ENCODE results near the gene TARS2. TPM values are rescaled to one million over a fixed set of nuclear protein-coding genes. Genes with fewer than 3 reads are reported as not detected.

Gene TARS2
- total RNA-seq, 1 donor from 2014 or later = 31.3 TPM

DNA sequence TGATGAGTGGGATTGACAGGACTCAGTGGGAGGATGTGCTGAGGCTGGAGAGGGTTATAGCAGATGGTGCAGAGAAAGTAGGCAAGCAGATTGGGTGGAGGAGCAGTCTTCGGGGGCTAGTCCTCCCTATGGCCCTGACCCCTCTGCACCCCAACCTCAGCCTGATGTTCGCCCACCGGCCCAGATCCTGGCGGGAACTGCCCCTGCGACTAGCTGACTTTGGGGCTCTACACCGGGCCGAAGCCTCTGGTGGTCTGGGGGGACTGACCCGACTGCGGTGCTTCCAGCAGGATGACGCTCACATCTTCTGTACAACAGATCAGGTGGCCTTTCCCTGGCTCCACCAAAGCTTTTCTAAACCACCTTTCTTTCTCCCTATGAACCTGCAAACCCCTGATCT lies 11.1 kb downstream of the TARS2 start:
- ATAC-seq (no peak), DNase-seq (no peak)
- intact Hi-C loops (cut with micrococcal nuclease) = no loop called here

DNA sequence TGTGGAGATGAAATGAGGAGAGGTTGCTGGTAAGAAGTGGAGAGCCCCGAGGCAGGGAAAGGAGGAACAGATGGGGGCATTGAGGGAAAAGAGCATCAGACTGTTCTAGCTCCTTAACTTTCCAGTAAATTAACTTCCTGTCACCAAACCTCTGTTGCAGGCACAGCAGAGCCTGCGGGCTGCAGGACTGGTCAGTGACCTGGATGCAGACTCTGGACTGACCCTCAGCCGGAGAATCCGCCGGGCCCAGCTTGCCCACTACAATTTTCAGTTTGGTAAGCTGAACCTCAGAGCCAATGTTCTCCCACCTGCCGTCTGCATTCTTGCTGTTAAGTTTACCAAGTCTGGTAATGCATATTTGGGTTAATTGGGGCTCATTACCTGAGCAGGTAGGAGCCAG lies 18.2 kb downstream of the TARS2 start:
- ATAC-seq (no peak), DNase-seq (peak; percentile 10)
- intact Hi-C loops (cut with micrococcal nuclease) = no loop called here

DNA sequence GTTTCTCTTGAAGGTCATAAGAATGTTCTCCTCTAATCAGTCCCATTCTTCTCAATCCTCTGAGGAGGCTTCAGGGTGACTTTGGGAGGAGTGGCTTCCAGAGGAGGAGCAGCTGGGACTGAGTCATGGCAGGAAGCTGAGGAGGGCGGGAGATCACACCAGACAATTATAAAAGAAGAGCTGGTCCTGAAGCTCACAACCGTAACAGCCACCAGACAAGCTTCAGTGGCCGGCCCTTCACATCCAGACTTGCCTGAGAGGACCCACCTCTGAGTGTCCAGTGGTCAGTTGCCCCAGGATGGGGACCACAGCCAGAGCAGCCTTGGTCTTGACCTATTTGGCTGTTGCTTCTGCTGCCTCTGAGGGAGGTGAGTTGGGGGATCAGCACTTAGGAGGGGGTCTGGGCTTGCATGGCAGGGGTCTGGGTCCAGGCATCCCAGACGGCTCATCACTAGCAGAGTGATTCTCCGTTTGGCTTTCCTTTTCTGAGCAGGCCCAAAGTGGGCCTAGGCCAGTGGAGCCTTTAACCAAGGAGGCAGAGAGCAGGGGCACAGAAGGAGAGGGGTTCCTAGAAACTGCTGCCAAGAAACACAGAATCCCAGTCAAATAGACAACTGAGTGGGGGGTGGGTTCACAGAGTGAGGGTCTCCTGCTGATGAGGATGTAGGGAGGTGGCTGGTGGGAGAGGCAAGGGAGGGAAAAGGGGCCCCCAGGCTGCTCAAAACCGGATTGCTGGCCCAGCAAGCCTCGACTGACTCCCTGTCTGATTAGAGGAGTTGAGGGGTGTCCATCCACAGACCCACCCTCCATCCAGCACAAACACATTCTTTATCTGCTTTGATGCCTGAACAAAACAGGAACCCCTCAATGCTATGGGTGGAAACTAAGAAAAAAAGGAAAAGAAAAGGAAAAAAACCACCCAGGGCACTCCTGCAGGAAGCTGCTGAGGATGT lies 21.0 kb downstream of the TARS2 start, which contains the start of gene ECM1:
Gene ECM1, plus strand, starts transcription at position 198 of the 953 bp plus-strand sequence. Its CDS starts 101 bp downstream, at position 299.
- intact Hi-C loops (cut with micrococcal nuclease) = no loop called here
- ATAC-seq (peak; percentile 89), DNase-seq (peak; percentile 54)

DNA sequence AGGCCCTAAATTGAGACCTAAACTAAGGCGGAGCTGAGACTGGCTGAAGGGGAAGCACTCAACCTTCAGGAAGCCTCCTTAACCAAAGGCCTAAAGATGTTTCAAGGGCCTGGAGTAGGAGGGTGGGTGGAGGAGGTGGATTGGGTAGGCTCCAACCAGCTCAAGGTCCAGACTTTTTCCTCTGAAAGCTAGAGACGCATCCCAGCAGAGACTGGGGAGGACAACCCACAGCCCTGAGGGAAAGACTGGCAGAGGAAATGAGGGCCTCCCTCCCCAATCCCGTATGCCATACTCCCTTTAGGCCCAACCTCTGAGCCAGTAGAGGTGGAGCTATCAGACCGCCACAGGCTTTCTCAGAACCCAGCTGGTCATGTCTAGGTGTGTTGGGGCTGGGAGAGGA lies 21.8 kb downstream of the TARS2 start:
- intact Hi-C loops (cut with micrococcal nuclease) = no loop called here
- DNase-seq (no peak), ATAC-seq (peak; percentile 11)

- DNase-seq (peak; percentile 24), ATAC-seq (no peak)
- intact Hi-C loops (cut with micrococcal nuclease) = no loop called here
Observed at GRCh38 chr1:150511551-150511950, 24.3 kb downstream of the TARS2 start.

DNA sequence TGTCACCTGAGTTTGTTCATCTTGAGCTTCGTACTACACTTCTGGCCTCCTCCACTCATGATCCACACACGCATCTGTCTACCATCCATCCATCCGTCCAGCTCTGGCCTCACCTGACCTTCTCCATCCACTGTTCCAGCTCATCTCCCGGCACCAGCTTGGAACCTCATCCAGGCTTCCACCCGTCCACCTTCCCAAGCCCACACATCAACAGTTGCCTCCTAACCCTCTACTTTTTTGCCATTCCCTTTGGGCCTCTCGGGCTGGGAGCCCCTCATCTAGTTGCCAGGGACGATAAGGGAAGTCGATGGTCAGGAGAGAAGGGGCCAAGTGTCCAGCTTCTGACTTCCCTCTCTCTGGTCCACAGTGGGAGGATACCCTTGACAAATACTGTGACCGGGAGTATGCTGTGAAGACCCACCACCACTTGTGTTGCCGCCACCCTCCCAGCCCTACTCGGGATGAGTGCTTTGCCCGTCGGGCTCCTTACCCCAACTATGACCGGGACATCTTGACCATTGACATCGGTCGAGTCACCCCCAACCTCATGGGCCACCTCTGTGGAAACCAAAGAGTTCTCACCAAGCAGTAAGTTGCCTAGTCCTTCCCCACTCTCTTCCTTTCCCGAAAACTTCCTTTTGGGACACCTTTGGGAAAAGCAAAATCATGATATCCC lies 24.9 kb downstream of the TARS2 start:
- intact Hi-C loops (cut with micrococcal nuclease) = no loop called here
- no peak for ATAC-seq
- DNase-seq = peak; percentile 15

DNA sequence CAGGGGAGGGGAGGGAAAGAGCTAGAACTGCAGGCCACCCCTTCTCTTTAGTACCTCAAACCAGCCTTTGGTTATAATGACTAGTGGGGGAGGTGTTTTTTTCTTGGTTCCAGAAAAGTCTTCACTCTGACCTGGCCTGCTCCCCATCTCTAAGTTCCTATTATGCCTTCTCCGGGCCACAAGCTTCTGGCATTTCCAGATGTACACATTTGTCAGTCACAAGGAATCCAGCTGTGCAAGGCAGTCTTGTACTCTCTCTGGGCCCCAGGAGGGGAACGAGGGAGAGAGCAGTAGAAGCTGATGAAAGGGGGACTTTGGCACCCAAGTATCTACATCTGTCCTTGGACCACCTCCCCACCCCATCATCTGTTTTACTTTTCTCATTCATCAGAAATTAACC lies 25.6 kb downstream of the TARS2 start:
- intact Hi-C loops (cut with micrococcal nuclease) = no loop called here
- ATAC-seq = no peak
- DNase-seq = peak; percentile 8

DNA sequence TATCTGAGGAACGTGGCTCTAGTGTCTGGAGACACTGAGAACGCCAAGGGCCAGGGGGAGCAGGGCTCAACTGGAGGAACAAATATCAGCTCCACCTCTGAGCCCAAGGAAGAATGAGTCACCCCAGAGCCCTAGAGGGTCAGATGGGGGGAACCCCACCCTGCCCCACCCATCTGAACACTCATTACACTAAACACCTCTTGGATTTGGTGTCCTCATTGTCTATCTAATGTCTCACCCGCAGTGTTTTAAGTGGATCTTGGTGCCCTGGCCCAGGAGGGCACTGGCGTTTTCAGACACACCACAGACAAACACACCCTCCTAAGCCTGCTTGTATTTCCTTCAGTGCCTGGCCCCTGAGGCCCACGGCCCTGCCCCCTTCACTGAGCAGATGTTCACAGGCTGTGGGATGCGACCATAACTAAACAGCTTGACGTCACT lies 26.2 kb downstream of the TARS2 start:
- ATAC-seq (no peak), DNase-seq (peak; percentile 32)
- intact Hi-C loops (cut with micrococcal nuclease) = no loop called here

- DNase-seq (peak; percentile 1), ATAC-seq (no peak)
- intact Hi-C loops (cut with micrococcal nuclease) = no loop called here
Observed at GRCh38 chr1:150514260-150514659, 27.0 kb downstream of the TARS2 start.

DNA sequence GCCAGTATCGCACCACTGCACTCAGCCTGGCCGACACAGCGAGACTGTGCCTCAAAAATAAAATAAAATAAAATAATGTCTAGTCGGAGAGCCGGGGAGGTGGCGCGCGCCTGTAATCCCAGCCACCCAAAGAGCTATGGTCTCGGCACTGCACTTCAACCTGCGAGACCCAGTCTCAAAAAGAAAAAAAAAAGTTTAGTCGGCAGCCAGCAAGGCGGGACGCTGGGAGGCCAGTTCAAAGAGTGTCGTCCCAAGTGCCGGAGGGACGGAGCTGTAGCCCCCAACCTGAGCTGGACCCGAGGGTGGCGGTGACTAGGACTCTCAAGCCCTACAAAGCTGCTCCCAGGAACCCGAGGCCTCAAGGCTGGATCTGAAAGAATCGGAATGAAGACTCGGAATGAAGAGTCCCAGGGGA lies 27.7 kb downstream of the TARS2 start:
- intact Hi-C loops (cut with micrococcal nuclease) = no loop called here
- ATAC-seq = no peak
- DNase-seq = no peak

DNA sequence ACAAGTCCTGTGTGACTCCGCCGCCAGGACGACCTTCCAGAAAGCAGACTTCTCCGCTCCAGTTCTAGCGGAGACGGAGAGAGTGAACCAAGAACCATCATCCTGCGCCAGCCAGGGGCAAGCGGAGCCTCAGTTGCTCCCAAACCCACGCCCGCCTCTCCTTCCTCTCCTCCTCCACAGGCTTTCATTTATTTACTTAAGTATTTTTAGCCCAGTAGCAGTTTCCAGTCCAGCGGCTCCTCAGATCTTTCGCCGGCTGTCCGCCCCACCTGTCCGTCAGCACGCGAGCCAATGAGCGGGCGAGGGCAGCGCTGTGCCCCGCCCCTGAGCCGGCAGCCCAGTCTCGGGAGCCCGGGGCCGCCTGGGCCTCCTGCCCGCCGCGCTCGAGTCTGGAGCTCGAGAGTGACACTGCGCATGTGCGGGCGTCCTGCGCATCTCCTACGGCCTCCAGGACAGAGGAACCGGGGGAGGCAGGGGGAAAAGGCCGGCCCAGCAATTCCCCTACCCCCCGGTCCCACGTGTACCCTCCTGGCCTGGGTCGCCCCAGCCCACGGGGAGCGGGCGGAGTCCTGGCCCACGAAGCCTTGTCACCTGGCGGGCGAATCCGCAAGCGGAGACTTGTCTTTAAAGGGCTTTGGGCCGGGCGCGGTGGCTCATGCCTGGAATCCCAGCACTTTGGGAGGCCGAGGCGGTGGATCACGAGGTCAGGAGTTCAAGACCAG lies 28.3 kb downstream of the TARS2 start, which contains the start of gene FALEC:
Gene FALEC, plus strand, starts transcription at position 425 of the 722 bp plus-strand sequence.
- DNase-seq = peak; percentile 99
- intact Hi-C loops (cut with micrococcal nuclease) = no loop called here
- peak; percentile 98 for ATAC-seq

DNA sequence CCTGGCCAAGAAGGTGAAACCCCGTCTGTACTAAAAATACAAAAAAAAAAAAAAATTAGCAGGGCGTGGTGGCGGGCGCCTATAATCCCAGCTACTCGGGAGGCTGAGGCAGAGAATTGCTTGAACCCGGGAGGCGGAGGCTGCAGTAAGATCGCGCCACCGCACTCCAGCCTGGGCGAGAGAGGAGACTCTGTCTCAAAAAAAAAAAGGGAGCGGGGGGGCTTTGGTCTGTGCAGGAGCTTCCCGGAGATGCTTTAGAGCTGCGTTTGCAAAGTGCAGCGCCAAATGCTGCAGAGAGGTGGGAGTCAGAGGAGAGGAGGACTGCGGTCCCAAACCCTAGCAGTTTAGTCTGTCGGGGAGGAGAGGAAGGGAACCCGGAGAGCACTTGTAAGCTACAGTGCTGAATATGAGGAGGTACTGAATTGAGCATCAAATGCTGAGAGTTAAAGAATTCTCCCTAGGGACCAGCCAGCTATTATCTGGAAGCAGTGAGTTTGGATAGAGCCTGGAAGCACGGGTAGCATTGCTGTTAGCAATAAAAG lies 28.9 kb downstream of the TARS2 start:
- no peak for DNase-seq
- peak; percentile 7 for ATAC-seq
- intact Hi-C loops (cut with micrococcal nuclease) = no loop called here

- ATAC-seq = no peak
- intact Hi-C loops (cut with micrococcal nuclease) = no loop called here
- no peak for DNase-seq
Observed at GRCh38 chr1:150516616-150517015, 29.4 kb downstream of the TARS2 start.

- DNase-seq (no peak), ATAC-seq (no peak)
- intact Hi-C loops (cut with micrococcal nuclease) = loop anchor here (2.0 kb wide), 1 partner anchor 49 kb away; no protein-coding TSS in a partner anchor
Observed at GRCh38 chr1:150521196-150521968, 34.2 kb downstream of the TARS2 start.

DNA sequence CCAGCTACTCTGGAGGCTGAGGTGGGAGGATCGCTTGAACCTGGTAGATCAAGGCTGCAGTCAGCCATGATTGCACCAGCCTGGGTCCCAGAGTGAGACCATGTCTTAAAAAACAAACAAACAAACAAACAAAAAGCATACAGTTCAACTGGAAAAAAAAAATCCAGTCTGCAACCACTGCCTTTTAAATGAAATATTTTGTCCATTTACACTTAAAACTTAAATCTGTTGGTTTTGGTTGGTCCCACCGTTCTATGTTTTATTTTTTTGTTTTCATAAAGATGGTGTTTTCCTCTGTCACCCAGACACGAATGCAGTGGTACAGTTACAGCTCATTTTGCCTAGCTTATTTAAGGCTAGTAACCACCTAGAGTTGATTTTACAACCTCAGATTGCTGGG lies 38.1 kb downstream of the TARS2 start:
- ATAC-seq = no peak
- intact Hi-C loops (cut with micrococcal nuclease) = no loop called here
- DNase-seq = no peak

DNA sequence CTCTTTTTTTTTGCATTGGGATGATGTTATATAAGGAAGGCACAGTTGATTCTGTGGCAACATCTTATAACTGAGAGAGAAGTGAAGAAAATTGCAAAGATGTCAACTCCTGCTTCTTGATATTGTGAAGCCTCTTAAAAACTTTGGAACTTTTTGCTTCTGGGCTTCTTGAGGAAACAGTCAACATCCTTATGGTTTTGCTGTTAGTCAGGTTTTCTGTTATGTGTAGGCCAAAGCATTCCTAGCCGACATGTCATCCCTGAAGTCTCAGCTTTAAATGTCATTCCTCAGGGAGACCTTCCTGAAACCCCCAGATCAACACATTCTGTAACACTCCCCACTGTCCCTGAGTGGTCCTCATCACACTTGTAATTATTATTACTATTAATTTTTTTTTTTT lies 41.0 kb downstream of the TARS2 start:
- intact Hi-C loops (cut with micrococcal nuclease) = no loop called here
- ATAC-seq (no peak), DNase-seq (no peak)

GRCh38 chr1:150529017-150529416 lies 41.8 kb downstream of the TARS2 start:
- intact Hi-C loops (cut with micrococcal nuclease) = no loop called here
- DNase-seq (no peak), ATAC-seq (peak; percentile 29)

GRCh38 chr1:150530491-150531159 lies 43.4 kb downstream of the TARS2 start:
- intact Hi-C loops (cut with micrococcal nuclease) = no loop called here
- DNase-seq (no peak), ATAC-seq (no peak)

Data from left ventricle myocardium superior (tissue), 1 donor.